ENCODE data around the gene ASPHD2.

DNA sequence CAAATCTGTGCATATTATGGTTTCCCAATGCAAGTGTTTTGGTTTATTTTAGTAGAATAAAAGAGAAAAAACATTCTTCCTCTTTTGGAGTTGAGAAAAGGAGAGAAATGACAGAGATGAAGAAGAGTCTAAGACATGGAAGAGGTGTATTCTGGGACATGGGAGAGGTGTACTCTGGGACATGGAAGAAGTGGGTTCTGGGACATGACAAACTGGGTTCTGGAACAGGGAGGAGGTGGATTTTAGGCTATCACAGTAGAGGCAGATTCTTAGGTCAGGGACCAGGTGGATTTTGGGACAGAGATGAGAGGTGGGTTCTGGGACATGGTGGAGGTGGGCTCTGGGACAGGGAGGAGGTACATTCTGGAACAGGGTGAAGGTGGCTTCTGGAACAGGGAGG lies 2.1 kb upstream of the ASPHD2 start:
- TF ChIP-seq, protein P1, sequence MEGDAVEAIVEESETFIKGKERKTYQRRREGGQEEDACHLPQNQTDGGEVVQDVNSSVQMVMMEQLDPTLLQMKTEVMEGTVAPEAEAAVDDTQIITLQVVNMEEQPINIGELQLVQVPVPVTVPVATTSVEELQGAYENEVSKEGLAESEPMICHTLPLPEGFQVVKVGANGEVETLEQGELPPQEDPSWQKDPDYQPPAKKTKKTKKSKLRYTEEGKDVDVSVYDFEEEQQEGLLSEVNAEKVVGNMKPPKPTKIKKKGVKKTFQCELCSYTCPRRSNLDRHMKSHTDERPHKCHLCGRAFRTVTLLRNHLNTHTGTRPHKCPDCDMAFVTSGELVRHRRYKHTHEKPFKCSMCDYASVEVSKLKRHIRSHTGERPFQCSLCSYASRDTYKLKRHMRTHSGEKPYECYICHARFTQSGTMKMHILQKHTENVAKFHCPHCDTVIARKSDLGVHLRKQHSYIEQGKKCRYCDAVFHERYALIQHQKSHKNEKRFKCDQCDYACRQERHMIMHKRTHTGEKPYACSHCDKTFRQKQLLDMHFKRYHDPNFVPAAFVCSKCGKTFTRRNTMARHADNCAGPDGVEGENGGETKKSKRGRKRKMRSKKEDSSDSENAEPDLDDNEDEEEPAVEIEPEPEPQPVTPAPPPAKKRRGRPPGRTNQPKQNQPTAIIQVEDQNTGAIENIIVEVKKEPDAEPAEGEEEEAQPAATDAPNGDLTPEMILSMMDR (IDR thresholded peaks at IDR 0.05; ENCODE audit: low read length): no peak
- no peak for TF ChIP-seq EZH2 (IDR thresholded peaks at IDR 0.05; ENCODE audit: borderline replicate concordance, low read length)

Measured in OCI-LY1 (cell line).